Measurements from ENCODE around the gene NHLRC1.
A peak's percentile ranks its signal among the peaks of the same experiment; 100 is the strongest.
"Not testable (repeated sequence)": the region's sequence is repeated elsewhere in the genome, so short reads cannot be mapped to it uniquely, and the experiment has no call there.

Gene NHLRC1

GRCh38 chr6:18122128-18123093 is at the start of gene NHLRC1:
Gene NHLRC1, minus strand, starts transcription at chr6:18122677. Its CDS starts 71 bp downstream, at chr6:18122606.
- peak; percentile 63 for DNase-seq

DNA sequence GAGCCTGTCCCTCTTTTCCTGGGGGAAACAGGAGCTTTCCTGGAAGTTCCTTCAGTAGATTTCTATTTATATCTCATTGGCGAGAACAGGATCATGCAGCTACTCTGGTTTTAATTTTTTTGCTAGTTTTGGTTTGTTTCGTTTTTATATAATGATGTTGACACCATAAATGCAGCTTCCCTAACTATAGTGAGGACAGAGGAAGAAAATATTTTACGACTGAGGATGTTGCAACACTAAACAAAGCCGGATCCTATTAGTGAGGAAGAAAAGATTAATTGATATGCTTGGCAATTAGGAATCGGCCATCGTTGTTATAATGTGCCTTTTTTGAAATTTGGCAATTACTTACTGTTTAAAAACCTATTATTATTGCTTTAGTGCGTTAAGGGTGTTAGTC is 49.4 kb upstream of the NHLRC1 start:
- DNase-seq = no peak

GRCh38 chr6:18168264-18168663 is 45.8 kb upstream of the NHLRC1 start:
- no peak for DNase-seq

DNA sequence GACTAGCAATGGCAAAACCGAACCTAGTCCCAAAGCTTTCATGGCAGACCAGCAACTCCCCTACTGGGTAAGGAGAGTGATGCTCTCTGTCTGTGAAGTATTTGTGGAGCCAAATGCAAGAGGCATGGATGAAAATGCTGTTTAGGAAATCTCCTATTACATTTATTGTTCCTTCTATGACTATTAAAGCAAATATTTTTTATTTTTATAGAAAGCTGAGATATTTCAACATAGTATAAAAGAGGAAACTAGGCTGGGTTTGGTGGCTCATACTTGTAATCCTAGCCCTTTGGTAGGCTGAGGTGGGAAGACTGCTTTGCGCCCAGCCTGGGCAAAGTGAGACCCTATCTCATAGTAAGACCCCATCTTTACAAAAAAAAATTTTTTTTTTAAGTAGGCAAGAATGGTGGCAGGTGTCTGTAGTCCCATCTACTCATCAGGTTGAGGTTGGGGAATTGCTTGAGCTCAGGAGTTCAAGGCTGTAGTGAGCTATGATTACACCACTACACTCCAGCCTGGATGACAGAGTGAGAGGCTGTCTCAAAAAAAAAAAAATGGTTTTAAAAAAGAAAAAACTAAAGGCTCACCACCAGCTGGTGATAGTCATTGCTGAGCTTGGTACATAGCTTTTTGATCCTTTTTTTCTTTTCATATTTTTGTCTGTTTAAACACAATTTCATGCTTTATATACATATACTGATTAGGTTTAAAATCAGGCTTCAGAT is 44.0 kb upstream of the NHLRC1 start:
- DNase-seq = no peak

DNA sequence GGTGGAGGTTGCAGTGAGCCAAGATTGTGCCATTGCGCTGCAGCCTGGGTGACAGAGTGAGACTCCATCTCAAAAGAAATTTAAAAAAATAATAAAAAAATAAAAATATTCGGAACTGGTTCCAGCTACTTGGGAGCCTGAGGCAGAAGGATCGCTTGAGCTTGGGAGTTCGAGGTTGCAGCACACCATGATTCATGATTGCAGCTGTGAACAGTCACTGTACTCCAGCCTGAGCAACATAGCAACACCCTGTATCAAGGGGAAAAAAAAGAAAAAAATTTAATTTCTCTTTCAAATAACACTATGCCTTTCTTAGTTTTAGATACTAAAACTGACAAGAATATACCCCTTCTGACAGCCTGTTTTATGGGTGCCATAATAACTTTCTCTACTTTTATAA is 43.3 kb upstream of the NHLRC1 start:
- no peak for DNase-seq

DNA sequence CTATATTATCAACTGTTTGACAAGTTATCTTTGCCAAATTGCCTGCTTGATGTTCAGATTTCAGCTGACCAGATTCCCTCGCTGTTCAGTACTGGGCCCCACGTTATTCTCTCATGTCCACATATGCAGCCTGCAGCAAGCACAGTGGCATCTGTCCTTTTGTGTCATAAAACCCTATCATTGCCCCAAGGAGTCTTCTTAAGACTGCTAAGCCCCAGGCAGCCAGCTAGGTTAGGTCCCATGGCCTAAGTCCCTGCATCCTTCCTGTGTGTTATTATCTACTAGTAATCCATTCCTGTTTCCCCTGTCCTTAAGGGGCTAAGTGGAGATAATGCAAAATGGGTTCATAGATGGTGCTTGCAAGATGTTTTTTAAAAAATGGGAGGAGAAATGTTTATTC is 39.9 kb upstream of the NHLRC1 start:
- no peak for DNase-seq

- DNase-seq = no peak
Observed at GRCh38 chr6:18161431-18161830, 39.0 kb upstream of the NHLRC1 start.

- DNase-seq = no peak
Observed at GRCh38 chr6:18160911-18161310, 38.4 kb upstream of the NHLRC1 start.

GRCh38 chr6:18155864-18156421 is 33.5 kb upstream of the NHLRC1 start:
- peak; percentile 35 for DNase-seq

DNA sequence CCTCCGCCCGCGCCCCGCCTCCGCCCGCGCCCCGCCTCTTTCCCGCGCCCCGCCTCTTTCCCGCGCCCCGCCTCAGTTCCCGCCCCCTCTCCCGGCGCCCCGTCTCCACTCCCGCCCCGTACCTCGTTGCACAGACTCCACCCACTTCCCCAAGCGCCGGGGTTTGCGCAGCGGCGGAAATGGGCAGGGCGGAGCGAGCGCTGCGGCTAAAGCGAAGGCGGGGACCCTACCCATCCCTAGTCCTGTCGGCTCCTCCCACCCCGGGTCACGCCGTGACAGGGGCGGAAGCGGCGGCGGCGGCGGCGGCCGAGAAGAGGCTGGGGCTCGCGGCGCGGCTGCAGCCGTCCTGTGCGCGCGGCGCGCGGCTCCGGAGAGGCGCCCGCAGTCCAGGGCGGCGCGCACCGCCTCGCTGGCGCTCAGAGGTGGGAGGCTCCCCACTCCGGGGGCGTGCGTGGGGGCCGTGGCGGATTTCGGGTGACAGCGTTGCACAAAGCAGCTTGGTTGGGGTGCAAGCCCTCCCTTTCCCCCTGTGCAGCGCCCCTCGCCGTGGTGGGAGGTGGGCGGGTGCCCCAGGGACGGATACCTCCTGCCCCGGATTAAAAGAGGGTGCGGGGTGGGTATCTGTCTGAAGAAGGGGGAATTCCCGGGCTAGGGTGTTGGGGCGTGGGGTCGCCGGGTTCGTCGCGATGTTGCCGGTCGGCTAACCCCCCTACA is 32.8 kb upstream of the NHLRC1 start, which contains the start of gene KDM1B:
Gene KDM1B, plus strand, starts transcription at position 273 of the 714 bp plus-strand sequence. CDS start 4,474 bp downstream, outside the sequence.
- DNase-seq = peak; percentile 99

- DNase-seq = no peak
Observed at GRCh38 chr6:18154507-18155149, 32.2 kb upstream of the NHLRC1 start, which contains the start of gene TPMT. Gene TPMT, minus strand, starts transcription at chr6:18155077. Its CDS starts 5,950 bp downstream, at chr6:18149127.

DNA sequence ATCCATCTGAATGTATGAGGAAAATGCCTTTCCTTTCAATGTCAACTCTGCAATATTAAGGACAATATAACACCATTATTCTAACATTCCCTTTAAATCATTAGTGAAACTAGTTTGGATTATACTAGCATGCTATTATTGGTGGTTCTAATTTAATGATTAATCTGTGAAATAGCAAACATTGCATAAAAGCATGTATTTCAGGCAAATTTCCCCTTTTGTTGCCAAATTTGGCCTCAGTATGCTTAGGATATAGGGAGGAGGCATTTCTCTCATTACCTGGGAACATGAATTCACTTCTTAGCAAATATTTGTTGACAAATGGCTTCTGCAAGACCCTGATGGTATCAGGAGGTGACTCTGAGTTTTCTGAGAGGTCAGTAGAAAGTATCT is 30.8 kb upstream of the NHLRC1 start:
- DNase-seq = no peak

DNA sequence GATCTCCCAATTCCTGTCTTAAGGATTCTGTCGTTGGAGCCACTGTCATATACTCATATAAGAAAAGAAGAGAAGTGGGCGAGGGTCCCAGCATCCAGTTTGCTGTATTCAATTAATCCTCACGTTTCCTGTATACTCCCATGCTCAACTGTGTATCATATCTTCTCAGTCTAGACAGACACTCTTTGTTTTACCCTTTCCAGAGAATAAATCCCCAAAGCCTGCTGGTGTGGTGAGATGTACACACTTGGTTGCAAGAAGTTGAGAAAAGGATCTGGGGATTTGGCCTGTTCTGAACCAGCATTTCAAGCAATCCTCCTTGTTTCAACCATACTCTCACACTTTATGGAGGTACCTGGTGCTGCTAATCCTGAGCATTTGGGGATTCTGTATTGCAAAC is 29.3 kb upstream of the NHLRC1 start:
- DNase-seq = no peak

DNA sequence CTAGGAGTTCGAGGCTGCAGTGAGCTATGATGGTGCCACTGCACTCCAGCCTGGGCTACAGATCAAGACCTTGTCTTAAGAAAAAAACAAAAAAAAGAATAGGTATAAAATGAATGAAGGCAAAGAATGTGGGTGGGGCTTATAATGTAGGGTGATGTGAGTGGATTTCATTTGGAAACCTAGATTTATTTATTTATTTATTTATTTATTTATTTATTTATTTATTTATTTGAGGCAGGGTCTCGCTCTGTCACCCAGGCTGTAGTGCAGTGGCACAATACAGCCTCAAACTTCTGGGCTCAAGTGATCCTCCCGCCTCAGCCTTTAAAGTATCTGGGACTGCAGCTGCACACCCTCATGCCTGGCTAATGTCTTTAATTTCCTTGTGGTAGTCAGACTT is 28.9 kb upstream of the NHLRC1 start:
- not testable (repeated sequence) for DNase-seq

DNA sequence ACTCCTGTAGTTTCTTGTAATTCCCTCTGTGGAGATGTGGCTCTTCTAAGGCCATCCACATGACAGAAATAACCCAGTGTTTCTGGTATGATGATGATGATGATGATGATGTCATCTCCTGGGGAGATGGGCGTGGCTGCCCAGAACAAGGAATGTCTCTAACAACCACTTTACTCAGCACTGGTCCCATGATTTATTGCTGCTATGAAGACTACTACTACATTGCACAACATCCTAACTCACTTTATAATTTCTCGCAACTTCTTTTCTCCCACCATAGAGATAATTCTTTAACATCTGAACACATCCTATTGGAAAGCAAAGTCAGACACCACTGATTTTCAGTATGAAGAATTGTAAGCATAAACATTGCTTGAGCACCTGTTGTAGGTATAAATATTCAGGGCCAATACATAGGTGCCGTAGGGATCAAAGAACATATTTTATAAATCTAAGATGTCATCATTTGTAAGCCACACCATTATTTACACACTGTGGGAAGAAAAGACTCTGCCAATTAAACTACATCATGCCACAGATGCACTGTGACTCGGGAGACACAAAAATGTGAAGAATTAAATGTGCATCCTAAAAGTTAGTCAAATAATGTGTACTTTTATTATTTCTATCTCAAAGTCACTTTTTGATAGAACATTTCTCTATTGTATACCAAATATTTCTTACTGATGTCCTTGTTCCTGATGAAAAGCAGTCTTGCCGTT is 26.0 kb upstream of the NHLRC1 start:
- no peak for DNase-seq

- DNase-seq = no peak
Observed at GRCh38 chr6:18147616-18148015, 25.1 kb upstream of the NHLRC1 start.

DNA sequence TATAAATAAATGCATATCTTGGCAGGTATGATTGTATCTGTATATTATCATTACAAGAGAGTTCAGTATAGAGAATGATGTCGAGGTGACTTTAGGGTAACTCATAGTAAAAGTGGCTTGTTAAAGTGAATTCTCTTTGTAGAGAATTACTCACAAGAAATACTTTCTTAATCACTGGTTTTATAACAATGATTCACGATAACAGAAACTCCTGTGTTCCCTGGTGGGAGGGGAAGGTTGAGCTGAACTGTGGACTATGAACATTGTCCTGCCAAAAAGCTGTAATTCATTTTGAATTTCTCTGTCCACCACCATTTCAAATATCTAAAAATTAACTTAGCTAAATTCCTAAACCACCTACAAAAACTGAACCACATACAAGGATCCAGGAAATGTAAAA is 24.7 kb upstream of the NHLRC1 start:
- DNase-seq = no peak

DNA sequence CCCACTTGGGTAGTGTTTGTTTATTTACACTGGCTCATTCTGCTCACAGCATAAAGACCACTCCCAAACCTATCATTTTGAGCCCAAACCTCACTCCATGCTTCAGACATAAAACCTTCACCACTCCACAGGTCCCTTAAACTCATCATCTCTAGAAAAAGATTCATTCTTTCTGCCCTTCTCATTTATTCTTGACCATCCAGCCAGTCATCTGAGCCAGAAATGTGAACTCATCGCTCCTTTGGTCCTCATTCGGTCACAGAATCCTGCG is 20.0 kb upstream of the NHLRC1 start:
- DNase-seq = no peak

DNA sequence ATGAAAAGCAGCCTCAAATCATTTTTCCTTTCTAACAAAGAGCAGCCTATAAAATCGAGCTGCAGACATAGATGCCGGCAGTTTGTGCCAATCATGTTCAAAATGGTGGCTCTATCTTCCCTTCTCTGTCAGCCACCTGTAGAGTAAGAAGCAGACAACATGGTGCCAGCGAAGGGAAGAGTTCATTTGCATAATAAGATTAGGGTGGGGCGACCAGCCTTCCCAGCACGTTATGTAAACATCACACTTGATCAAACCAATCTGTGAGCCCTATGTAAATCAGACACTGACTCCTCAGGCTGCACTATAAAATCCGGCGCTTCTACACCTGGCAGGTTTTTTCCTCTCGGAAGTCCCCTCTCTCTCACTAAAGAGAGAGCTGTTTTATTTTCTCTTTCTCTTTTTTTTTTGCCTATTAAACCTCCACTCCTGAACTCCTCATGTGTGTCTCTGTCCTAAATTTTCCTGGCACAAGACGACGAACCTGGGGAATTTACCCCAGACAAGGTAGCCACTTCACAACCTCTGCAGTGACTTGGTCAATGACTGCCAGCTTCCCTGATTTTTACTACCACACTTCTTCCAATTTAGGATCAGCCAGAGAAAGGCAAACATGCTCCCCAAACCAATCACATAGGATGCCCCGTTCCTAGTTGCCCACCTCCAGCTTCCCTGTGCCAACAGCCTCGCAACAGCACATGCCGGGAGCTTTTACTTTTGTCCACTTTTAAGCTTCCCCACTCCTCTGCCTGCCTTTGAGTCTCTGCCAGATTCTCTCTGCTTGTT is 19.5 kb upstream of the NHLRC1 start:
- DNase-seq = no peak

DNA sequence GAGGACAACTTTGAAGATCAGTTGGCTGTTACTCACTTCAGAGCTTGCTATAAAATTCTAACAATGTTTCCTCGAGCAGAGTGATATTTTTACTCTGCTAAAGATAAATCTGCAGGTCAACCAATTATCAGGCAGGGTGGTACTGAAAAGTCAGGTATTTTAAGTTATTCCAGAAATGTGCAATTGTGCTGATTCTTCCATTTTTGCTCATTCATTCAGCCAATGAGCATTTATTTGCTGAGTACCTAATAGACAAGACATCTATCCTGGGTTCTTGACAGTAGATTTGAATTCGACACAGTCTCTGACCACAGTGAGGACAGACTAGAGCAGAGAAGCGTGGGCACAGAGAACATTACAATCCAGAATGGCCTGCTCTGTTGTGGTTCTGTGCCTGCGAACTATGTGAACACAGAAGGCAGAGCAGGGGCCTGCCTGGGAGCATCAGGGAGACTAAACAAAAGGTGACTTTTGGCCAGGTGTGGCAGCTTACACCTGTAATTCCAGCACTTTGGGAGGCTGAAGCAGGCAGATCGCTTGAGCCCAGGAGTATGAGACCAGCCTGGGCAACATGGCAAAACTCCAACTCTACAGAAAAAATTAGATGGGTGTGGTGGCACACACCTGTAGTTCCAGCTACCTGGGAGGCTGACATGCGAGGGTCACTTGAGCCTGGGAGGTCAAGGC is 17.6 kb upstream of the NHLRC1 start:
- DNase-seq = no peak
